Glutamatergic neuron (in vitro differentiated cells): ENCODE measurements around the gene CPNE1. TPM values are rescaled to one million over a fixed set of nuclear protein-coding genes. Genes with fewer than 3 reads are reported as not detected.

Source experiments
- DNase-seq: peaks from one replicate; pipeline ENCODE4 v3.0.0; 2022
- H3K27ac Mint-ChIP-seq: one replicate; pipeline ENCODE4 v1.8.0; 2020; ENCODE audit warnings: mild to moderate bottlenecking, mixed read lengths, inconsistent platforms; ENCODE audit not compliant: unreplicated experiment
- H3K27me3 Mint-ChIP-seq: one replicate; pipeline ENCODE4 v1.8.0; 2020; ENCODE audit warnings: mild to moderate bottlenecking, moderate library complexity, mixed read lengths, inconsistent platforms; ENCODE audit not compliant: unreplicated experiment
- H3K36me3 Mint-ChIP-seq: one replicate; pipeline ENCODE4 v1.8.0; 2020; ENCODE audit warnings: mild to moderate bottlenecking, mixed read lengths, inconsistent platforms; ENCODE audit not compliant: unreplicated experiment
- H3K4me1 Mint-ChIP-seq: one replicate; pipeline ENCODE4 v1.8.0; 2020; ENCODE audit warnings: mild to moderate bottlenecking, low read depth, mixed read lengths, inconsistent platforms; ENCODE audit not compliant: unreplicated experiment
- H3K4me3 Mint-ChIP-seq: one replicate; pipeline ENCODE4 v1.8.0; 2020; ENCODE audit warnings: mild to moderate bottlenecking, mixed read lengths, inconsistent platforms; ENCODE audit not compliant: unreplicated experiment
- H3K9me3 Mint-ChIP-seq: one replicate; pipeline ENCODE4 v1.8.0; 2020; ENCODE audit warnings: mild to moderate bottlenecking, moderate library complexity, mixed read lengths, inconsistent platforms; ENCODE audit not compliant: unreplicated experiment
- CTCF ChIP-seq: fragments of 200-600 bp; sonication (generic); IDR thresholded peaks from one replicate; pipeline ENCODE4 v1.5.0; 2021; ENCODE audit not compliant: partially characterized antibody, unreplicated experiment
- total RNA-seq: library from RNA; stranded (reverse); fragmentation: NEBNext Ultra II Directional; extraction: Animal tissue kit (Norgen Biotek cat#: 25700); gene quantifications from one replicate; pipeline ENCODE4 v1.2.1, GENCODE V29; 2021; ENCODE audit not compliant: unreplicated experiment

CPNE1 gene
- total RNA-seq, 1 donor from 2014 or later, result 327 TPM

DNA sequence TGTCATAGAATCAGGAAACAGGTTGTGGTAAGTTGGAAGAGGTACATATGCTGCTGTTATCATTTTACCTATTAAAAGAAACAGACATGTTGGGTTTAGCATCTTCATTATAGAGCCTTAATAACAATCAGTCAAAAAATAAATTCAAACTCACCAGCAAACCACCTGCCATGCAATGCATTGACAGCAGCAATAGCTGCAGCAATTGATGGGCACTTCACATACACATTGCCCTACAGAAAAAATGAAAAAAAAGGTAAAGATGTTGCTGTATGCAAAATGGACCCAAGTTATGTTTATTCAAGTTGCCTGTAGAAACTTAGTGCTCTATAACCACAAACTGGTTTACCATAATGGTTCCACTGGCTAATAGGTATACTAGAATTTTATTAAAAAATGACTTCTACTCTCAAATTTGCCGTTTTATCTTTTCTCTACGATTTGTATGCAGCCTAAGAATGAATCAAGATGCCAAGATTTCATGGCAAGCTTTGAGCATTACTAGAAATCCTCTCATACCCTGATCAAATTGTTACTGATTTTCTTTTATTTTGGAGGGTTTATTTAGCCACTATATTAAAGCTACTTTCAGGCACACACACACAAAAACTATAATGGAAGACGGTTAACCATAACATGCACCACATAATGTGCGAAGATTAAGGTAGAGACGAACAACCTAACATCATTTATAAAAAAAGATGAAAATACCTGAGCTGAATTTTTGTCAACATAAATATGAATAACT lies 40.0 kb upstream of the CPNE1 start:
- Mint-ChIP-seq H3K9me3 (no peaks in the 10 kb centered on the region), H3K27me3 (peaks cover 3% of the 10 kb centered on the region), H3K27ac (no peak overlapping the region), H3K36me3 (no peaks in the 10 kb centered on the region), H3K4me3 (no peak overlapping the region), H3K4me1 (peaks cover 5% of the 10 kb centered on the region)
- TF ChIP-seq CTCF, result no peak
- no peak for DNase-seq

DNA sequence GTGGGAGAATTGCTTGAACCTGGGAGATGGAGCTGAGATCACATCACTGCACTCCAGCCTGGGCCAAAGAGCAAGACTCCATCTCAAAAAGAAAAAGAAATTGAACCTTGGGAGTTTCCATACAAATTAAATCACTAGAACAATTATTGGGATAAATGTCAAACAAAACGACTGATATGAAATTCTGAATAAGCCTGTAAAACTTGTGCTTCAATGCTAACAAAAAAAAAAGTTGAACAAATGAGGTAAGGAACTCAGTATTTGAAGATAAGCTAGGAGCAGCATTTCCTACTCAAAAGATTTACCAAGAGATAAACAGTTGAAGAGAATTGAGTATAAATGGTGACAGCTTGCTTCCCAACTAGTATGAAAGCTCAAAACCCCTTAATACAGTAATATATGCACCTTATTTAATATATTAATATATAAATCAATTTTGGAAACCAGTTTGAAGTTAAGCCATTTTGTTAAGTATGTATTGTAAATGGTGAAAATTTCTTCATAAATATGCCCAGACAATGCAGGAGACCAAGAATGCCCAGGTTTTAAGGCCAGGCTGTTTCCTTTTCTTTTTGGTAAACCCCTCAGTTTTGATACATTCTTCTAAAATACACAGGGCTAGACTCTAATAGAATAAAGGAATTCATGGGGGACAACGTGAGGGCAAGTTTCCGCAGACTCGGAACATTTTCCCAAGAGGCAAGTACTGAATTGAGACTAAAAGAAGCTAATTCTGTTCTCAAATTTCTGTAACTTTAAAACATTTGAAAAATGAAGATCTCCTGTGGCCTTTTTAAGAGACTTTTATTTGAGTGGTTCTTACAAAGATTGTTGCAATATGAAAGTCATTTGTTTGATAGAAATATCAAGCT lies 38.4 kb upstream of the CPNE1 start:
- DNase-seq, result no peak
- Mint-ChIP-seq H3K27me3 (peaks cover 7% of the 10 kb centered on the region), H3K9me3 (peaks cover 5% of the 10 kb centered on the region), H3K36me3 (no peaks in the 10 kb centered on the region), H3K4me3 (no peak overlapping the region), H3K27ac (no peak overlapping the region), H3K4me1 (peaks cover 11% of the 10 kb centered on the region)
- no peak for TF ChIP-seq CTCF

DNA sequence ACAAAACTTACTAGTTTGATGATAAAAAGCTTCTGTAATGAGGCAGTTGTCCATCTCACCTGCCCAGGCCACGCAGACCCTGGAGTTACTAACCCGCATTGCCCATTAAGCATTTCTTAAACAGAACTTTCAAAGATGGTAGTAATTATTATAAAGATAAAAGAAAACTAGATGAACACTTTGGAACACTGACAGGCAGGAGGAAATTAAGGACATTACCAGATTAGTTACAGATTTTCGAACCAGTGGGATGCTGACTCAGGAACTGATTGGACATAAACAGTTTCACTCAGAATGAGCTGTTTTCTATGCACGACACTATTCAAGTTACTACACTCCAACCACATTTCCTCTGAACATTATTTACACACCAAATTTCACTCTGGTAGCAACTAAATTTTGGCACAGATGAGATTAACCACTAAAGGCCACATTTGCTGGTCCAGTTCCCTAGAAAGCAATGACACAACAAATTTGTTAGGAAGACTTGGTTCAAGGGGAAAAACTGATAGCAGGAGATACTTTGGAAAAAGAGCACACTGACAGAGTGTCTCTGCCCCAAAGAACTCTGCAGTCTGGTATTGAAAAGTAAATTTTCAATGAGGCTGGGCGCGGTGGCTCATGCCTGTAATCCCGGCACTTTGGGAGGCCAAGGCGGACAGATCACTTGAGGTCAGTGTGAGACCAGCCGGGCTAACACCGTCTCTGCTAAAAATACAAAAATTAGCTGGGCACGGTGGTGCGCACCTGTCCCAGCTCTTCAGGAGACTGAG lies 37.5 kb upstream of the CPNE1 start:
- no peak overlapping the region for H3K27ac Mint-ChIP-seq
- no peaks in the 10 kb centered on the region for H3K36me3 Mint-ChIP-seq

DNA sequence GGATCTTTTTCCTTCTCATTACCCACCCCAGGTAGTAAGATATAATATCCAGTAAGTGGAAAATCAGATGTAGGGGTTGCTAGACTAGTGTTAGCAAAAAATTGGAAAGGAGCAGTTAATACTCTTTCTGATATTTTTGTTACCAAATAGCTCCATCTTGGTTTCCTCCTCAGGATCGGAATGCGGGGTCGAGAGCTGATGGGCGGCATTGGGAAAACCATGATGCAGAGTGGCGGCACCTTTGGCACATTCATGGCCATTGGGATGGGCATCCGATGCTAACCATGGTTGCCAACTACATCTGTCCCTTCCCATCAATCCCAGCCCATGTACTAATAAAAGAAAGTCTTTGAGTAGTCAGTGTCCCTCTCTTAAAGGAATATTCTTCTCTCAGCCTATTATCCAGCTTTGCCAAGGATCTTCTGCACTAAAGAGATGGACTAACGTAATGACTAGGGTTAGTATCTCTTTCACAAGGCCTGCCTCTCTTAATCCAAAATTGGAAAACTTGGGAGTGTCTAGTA lies 36.0 kb upstream of the CPNE1 start:
- H3K9me3 Mint-ChIP-seq, result peaks cover 5% of the 10 kb centered on the region
- TF ChIP-seq CTCF, result no peak
- H3K4me1 Mint-ChIP-seq, result peaks cover 17% of the 10 kb centered on the region
- H3K27ac Mint-ChIP-seq, result peak overlapping the region; percentile 48
- H3K27me3 Mint-ChIP-seq, result peaks cover 9% of the 10 kb centered on the region
- peak overlapping the region; percentile 97 for H3K4me3 Mint-ChIP-seq
- no peaks in the 10 kb centered on the region for H3K36me3 Mint-ChIP-seq
- no peak for DNase-seq

More for the DNA sequence above, 37.5 kb upstream of the CPNE1 start:
- no peak for DNase-seq
- Mint-ChIP-seq H3K4me1 (peaks cover 17% of the 10 kb centered on the region), H3K4me3 (no peak overlapping the region), H3K27me3 (peaks cover 9% of the 10 kb centered on the region), H3K9me3 (peaks cover 5% of the 10 kb centered on the region)
- TF ChIP-seq CTCF, result no peak
